SU-DHL-6 (cell line): ENCODE data around the gene COL4A2.

Experiments
- H2AFZ ChIP-seq: fragments of 200-600 bp; sonication (generic); 2 replicates; pipeline ENCODE4 v1.6.1; 2014; ENCODE audit warnings: low read depth, mild to moderate bottlenecking, moderate library complexity, mixed read lengths, antibody characterized with exemption, low read length; ENCODE audit not compliant: severe bottlenecking
- H3F3A ChIP-seq: fragments of 200-600 bp; shearing (Covaris generic); 2 replicates; pipeline ENCODE4 v1.6.0; 2016; ENCODE audit warnings: antibody characterized with exemption, mild to moderate bottlenecking; ENCODE audit not compliant: insufficient read depth
- H3K27ac ChIP-seq: fragments of 200-600 bp; sonication (generic); 2 replicates; pipeline ENCODE4 v1.5.1; 2016; ENCODE audit warnings: low read depth, mild to moderate bottlenecking, low read length, moderate library complexity, mixed read lengths
- H3K27me3 ChIP-seq: fragments of 200-600 bp; sonication (generic), shearing (Covaris generic); 2 replicates; pipeline ENCODE4 v1.6.0; 2014; ENCODE audit warnings: mild to moderate bottlenecking, low read length
- H3K36me3 ChIP-seq: fragments of 200-600 bp; sonication (generic); 2 replicates; pipeline ENCODE4 v1.6.1; 2014; ENCODE audit warnings: mild to moderate bottlenecking, low read length, mixed read lengths
- H3K4me2 ChIP-seq: fragments of 300-600, 200-600 bp; shearing (Covaris generic), sonication (generic); 2 replicates; pipeline ENCODE4 v1.6.0; 2014; ENCODE audit warnings: low read length, low read depth, mild to moderate bottlenecking; ENCODE audit not compliant: poor library complexity, severe bottlenecking
- H3K4me3 ChIP-seq: fragments of 200-600 bp; sonication (generic); 2 replicates; pipeline ENCODE4 v1.5.1; 2014; ENCODE audit warnings: antibody characterized with exemption, low read length, mild to moderate bottlenecking, mixed read lengths; ENCODE audit not compliant: insufficient read depth, poor library complexity, severe bottlenecking
- H3K79me2 ChIP-seq: fragments of 200-600 bp; sonication (generic); 2 replicates; pipeline ENCODE4 v1.6.1; 2014; ENCODE audit warnings: mild to moderate bottlenecking, low read length, moderate library complexity; ENCODE audit not compliant: insufficient read depth
- H3K9ac ChIP-seq: fragments of 200-600 bp; sonication (generic); 2 replicates; pipeline ENCODE4 v1.7.0; 2014; ENCODE audit warnings: mild to moderate bottlenecking, low read length
- H3K9me2 ChIP-seq: fragments of 200-600 bp; sonication (generic); replicated peaks from 2 replicates; pipeline ENCODE4 v1.6.1; 2014; ENCODE audit warnings: low read length; ENCODE audit not compliant: insufficient read depth
- H3K9me3 ChIP-seq: fragments of 200-600 bp; sonication (generic); 2 replicates; pipeline ENCODE4 v1.6.1; 2014; ENCODE audit warnings: low read length, mixed read lengths; ENCODE audit not compliant: insufficient read depth
- H4K20me1 ChIP-seq: fragments of 200-600 bp; sonication (generic); 2 replicates; pipeline ENCODE4 v1.6.1; 2014; ENCODE audit warnings: low read depth, mild to moderate bottlenecking, antibody characterized with exemption, low read length, moderate library complexity, mixed read lengths
- EZH2phosphoT487 ChIP-seq: fragments of 200-600 bp; sonication (generic), shearing (Covaris generic); conservative IDR thresholded peaks from 2 replicates; pipeline ENCODE4 v1.6.1; 2018; ENCODE audit warnings: mild to moderate bottlenecking, antibody characterized with exemption, low read length, moderate library complexity, mixed read lengths
- TF ChIP-seq, protein P1 (sequence below): fragments of 200-600 bp; sonication (generic); IDR thresholded peaks from one replicate; pipeline ENCODE4 v1.5.1; 2017; ENCODE audit warnings: antibody characterized with exemption, mild to moderate bottlenecking, low read length, moderate library complexity; ENCODE audit not compliant: insufficient read depth, poor library complexity, severe bottlenecking

The COL4A2 gene

DNA sequence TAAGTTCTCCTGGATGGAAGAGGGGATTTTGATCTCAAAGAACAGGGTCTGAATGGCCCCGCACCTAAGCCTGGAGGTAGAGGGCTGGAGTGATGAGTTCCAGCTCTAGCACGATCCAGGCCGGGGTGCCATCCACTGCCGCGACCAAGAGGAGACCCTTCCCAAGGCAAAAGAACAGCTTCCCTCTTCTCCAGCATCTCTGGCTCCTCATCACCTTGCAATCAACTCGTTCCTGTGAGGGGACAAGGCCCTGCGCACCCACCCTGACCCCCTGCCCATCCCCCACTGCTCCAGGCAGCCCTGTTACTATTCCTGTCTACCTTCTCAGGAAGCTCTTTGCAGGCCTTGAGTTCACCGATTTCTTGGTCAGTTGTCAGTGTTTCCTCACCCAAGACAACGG, 17.9 kb upstream of the COL4A2 start:
- Histone ChIP-seq H3K4me2 (no peak overlapping the region), H4K20me1 (no peaks in the 10 kb centered on the region), H2AFZ (no peak overlapping the region), H3K9me2 (no peaks in the 10 kb centered on the region), H3K79me2 (no peaks in the 10 kb centered on the region), H3K9ac (no peak overlapping the region), H3K4me3 (no peak overlapping the region), H3K36me3 (no peaks in the 10 kb centered on the region), H3F3A (no peaks in the 10 kb centered on the region), H3K9me3 (no peaks in the 10 kb centered on the region), H3K27me3 (no peaks in the 10 kb centered on the region), H3K27ac (no peak overlapping the region)
- TF ChIP-seq, protein P1, sequence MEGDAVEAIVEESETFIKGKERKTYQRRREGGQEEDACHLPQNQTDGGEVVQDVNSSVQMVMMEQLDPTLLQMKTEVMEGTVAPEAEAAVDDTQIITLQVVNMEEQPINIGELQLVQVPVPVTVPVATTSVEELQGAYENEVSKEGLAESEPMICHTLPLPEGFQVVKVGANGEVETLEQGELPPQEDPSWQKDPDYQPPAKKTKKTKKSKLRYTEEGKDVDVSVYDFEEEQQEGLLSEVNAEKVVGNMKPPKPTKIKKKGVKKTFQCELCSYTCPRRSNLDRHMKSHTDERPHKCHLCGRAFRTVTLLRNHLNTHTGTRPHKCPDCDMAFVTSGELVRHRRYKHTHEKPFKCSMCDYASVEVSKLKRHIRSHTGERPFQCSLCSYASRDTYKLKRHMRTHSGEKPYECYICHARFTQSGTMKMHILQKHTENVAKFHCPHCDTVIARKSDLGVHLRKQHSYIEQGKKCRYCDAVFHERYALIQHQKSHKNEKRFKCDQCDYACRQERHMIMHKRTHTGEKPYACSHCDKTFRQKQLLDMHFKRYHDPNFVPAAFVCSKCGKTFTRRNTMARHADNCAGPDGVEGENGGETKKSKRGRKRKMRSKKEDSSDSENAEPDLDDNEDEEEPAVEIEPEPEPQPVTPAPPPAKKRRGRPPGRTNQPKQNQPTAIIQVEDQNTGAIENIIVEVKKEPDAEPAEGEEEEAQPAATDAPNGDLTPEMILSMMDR, result no peak
- TF ChIP-seq EZH2phosphoT487, result no peak

DNA sequence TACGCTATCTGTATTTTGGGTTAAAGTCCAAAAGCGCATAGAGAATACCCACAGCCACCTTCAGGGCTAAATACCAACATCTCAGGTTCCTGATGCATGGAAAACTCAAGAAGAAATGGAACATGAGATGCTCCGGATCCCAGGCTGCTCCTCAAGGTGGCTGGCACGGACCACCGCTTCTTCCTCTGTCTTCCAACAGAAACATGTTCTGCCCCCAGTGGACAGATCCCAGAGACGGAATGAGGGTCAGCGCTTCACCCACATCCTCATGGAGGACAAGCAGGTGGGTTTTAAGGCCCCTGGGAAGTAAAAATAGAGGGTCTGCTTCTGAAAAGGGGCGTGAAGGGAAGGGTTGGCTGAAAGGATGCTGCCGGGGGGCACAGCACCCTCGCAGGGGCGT, 17.4 kb upstream of the COL4A2 start:
- Histone ChIP-seq H3K4me2 (no peak overlapping the region), H3K27me3 (no peaks in the 10 kb centered on the region), H4K20me1 (no peaks in the 10 kb centered on the region), H3K9me3 (no peaks in the 10 kb centered on the region), H3K27ac (no peak overlapping the region), H3F3A (no peaks in the 10 kb centered on the region), H3K36me3 (no peaks in the 10 kb centered on the region), H3K4me3 (no peak overlapping the region), H3K79me2 (no peaks in the 10 kb centered on the region), H3K9me2 (no peaks in the 10 kb centered on the region), H3K9ac (no peak overlapping the region), H2AFZ (no peak overlapping the region)
- TF ChIP-seq, protein P1, result no peak
- no peak for TF ChIP-seq EZH2phosphoT487

DNA sequence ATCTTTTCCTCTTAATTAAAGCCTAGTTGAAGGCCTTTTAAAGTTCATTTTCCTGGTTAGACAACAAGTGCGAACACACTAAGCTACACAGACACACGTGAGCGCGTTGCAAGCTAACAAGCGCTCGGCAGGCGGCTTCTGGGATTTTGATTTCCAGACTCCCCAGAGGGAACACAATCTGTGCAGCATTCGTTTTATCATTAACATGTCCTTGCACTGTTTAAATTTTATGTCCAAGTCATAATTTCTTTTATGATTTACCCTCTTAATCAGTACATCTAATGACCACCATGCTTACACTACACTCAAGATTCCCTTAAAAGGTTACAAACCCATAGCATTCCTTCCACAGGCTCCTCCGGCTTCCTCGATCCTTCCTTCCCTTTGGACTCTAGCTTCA, 16.9 kb upstream of the COL4A2 start:
- H3F3A ChIP-seq, result no peaks in the 10 kb centered on the region
- no peaks in the 10 kb centered on the region for H3K9me3 ChIP-seq
- no peak for TF ChIP-seq EZH2phosphoT487
- TF ChIP-seq, protein P1, result no peak
- no peak overlapping the region for H2AFZ ChIP-seq
- no peak overlapping the region for H3K27ac ChIP-seq
- H4K20me1 ChIP-seq, result no peaks in the 10 kb centered on the region
- no peak overlapping the region for H3K4me3 ChIP-seq
- no peaks in the 10 kb centered on the region for H3K79me2 ChIP-seq
- no peaks in the 10 kb centered on the region for H3K27me3 ChIP-seq
- no peaks in the 10 kb centered on the region for H3K9me2 ChIP-seq
- no peak overlapping the region for H3K4me2 ChIP-seq
- no peak overlapping the region for H3K9ac ChIP-seq
- no peaks in the 10 kb centered on the region for H3K36me3 ChIP-seq
